Measurements from ENCODE around the gene HELB. TPM values are rescaled to one million over a fixed set of nuclear protein-coding genes. Genes with fewer than 3 reads are reported as not detected.

HELB gene
- total and polyA plus RNA-seq, 2 of the 8 experiments (the other 6 are each of a cell fraction or from before 2014, with no cell fraction given) = 1.8 to 7.6 TPM

DNA sequence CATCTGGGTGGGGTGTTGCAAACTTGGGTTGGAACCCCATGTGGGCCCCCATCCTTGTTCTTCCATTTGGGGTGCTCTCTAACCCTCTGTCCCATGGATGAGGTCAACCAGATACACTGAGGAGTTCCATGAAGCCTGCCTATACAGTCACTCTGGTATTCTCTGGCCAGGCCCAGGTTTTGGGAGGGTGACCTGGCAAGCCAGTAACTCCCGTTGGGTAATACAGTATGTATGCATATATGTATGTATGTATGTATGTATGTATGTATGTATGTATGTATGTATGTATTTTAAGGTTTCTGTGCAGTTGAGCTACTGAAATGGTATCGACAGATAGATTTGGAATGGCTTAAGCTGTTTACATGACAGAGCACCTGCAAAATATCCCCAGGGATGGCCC, 12.8 kb upstream of the HELB start:
- Histone ChIP-seq H3K4me1 (replicated peaks in 1 of 4; ENCODE audit: control insufficient read depth in 3 of 4, insufficient read depth in 4 of 4, low read length in 3 of 4) (no peaks in the 10 kb centered on the region), H3K9me3 (ENCODE audit: insufficient read depth in 2 of 2, low read depth in 1 of 2, low read length in 1 of 2) (no peaks in the 10 kb centered on the region), H2AFZ (ENCODE audit: low read length) (no peak overlapping the region), H3K9ac (replicated peaks in 1 of 4; ENCODE audit: extremely low read depth in 1 of 4, low read depth in 3 of 4, low read length in 3 of 4) (no peak overlapping the region), H4K20me1 (replicated peaks in 1 of 2; ENCODE audit: control insufficient read depth in 1 of 2, insufficient read depth in 2 of 2, low read length in 2 of 2) (no peaks in the 10 kb centered on the region), H2BK12ac (ENCODE audit: low read depth, low read length) (no peak overlapping the region), H3K56ac (replicated peaks; ENCODE audit: insufficient read length, low read depth, low read length) (no peak overlapping the region), H3K23me2 (ENCODE audit: low read depth, low read length) (no peaks in the 10 kb centered on the region), H3K18ac (ENCODE audit: extremely low read depth, low read length) (no peak overlapping the region), H3K79me2 (ENCODE audit: control insufficient read depth in 1 of 2, insufficient read depth in 2 of 2, low read length in 2 of 2) (no peaks in the 10 kb centered on the region), H2AK5ac (ENCODE audit: low read depth, low read length) (no peak overlapping the region), H4K8ac (ENCODE audit: extremely low read depth, insufficient read depth, low read length) (no peak overlapping the region), H2BK5ac (ENCODE audit: low read depth, low read length) (no peak overlapping the region), H3K27me3 (replicated peaks in 1 of 4; ENCODE audit: control insufficient read depth in 3 of 4, extremely low read depth in 1 of 4, insufficient read depth in 3 of 4, low read length in 3 of 4) (no peaks in the 10 kb centered on the region), H3K4me2 (ENCODE audit: insufficient read depth in 1 of 2, low read depth in 2 of 2, low read length in 2 of 2) (no peak overlapping the region), H4K5ac (ENCODE audit: insufficient read length, low read depth, low read length) (no peak overlapping the region), H3K4ac (replicated peaks; ENCODE audit: insufficient read length, low read depth, low read length) (no peak overlapping the region), H3K79me1 (ENCODE audit: low read depth, low read length) (no peaks in the 10 kb centered on the region), H4K91ac (replicated peaks; ENCODE audit: insufficient read length, low read length) (no peak overlapping the region), H3K27ac (ENCODE audit: low read depth, low read length) (no peak overlapping the region), H2BK20ac (ENCODE audit: low read length) (no peak overlapping the region), H3K23ac (ENCODE audit: insufficient read length) (no peak overlapping the region), H3K14ac (ENCODE audit: insufficient read length) (no peak overlapping the region), H3K4me3 (ENCODE audit: extremely low read depth in 1 of 4, insufficient read depth in 2 of 4, low read depth in 3 of 4, low read length in 4 of 4) (no peak overlapping the region), H2BK15ac (ENCODE audit: low read length) (no peak overlapping the region), H3K36me3 (ENCODE audit: control insufficient read depth in 2 of 4, insufficient read depth in 4 of 4, low read length in 3 of 4) (no peaks in the 10 kb centered on the region), H2BK120ac (replicated peaks; ENCODE audit: low read depth, low read length) (no peak overlapping the region)
- CTCF ChIA-PET (ENCODE audit: partially characterized antibody) = no interaction called here
- POLR2A ChIA-PET (ENCODE audit: partially characterized antibody) = no interaction called here
- 89% methylated on average over 2 of the region's 2 CpGs; no CpG with 5 or more reads in 1 of the 2 experiments for WGBS, 2 experiments (ENCODE audit: extremely low coverage in 1 of 2, insufficient coverage in 1 of 2, insufficient read length in 1 of 2, insufficient replicate concordance in 2 of 2, low coverage in 1 of 2, low lambda C conversion rate in 2 of 2, missing lambda C conversion rate in 1 of 2)
- DNase-seq (ENCODE audit: low read depth in 1 of 2, low spot score in 2 of 2) = no peak
- no peak for TF ChIP-seq KDM4A (IDR thresholded peaks at IDR 0.05; ENCODE audit: low read depth, low read length, severe bottlenecking)
- no peak for TF ChIP-seq CTBP2 (IDR thresholded peaks at IDR 0.05; ENCODE audit: borderline replicate concordance, insufficient read depth, insufficient read length, low read length)
- no peak for TF ChIP-seq CREB1 (IDR thresholded peaks at IDR 0.05)
- no peak for TF ChIP-seq EGR1 (IDR thresholded peaks at IDR 0.05; ENCODE audit: borderline replicate concordance, low read depth, low read length)
- TF ChIP-seq, protein P1, sequence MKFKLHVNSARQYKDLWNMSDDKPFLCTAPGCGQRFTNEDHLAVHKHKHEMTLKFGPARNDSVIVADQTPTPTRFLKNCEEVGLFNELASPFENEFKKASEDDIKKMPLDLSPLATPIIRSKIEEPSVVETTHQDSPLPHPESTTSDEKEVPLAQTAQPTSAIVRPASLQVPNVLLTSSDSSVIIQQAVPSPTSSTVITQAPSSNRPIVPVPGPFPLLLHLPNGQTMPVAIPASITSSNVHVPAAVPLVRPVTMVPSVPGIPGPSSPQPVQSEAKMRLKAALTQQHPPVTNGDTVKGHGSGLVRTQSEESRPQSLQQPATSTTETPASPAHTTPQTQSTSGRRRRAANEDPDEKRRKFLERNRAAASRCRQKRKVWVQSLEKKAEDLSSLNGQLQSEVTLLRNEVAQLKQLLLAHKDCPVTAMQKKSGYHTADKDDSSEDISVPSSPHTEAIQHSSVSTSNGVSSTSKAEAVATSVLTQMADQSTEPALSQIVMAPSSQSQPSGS (IDR thresholded peaks at IDR 0.05; ENCODE audit: low read length) = no peak
- TF ChIP-seq TEAD4 (IDR thresholded peaks at IDR 0.05; ENCODE audit: low read depth, low read length) = no peak
- TF ChIP-seq CHD1 (IDR thresholded peaks at IDR 0.05; ENCODE audit: low read depth, low read length) = no peak
- TF ChIP-seq HDAC6 (IDR thresholded peaks at IDR 0.05; ENCODE audit: low read depth, low read length) = no peak
- TF ChIP-seq TCF12 (IDR thresholded peaks at IDR 0.05; ENCODE audit: low read depth, low read length) = no peak
- TF ChIP-seq FOSL1 (IDR thresholded peaks at IDR 0.05; ENCODE audit: insufficient read depth, low read depth, low read length) = no peak
- TF ChIP-seq NANOG (IDR thresholded peaks at IDR 0.05; ENCODE audit: insufficient read depth, low read depth, low read length, poor library complexity, severe bottlenecking) = no peak
- TF ChIP-seq RFX5 (IDR thresholded peaks at IDR 0.05; ENCODE audit: borderline replicate concordance, low read depth, low read length) = no peak
- no peak for FAIRE-seq
